Measurements from ENCODE around the gene SRGAP1. TPM values are rescaled to one million over a fixed set of nuclear protein-coding genes. Genes with fewer than 3 reads are reported as not detected.

The SRGAP1 gene
- total and polyA plus RNA-seq, 2 of the 8 experiments (the other 6 are each of a cell fraction or from before 2014, with no cell fraction given) = 3.2 to 7.3 TPM

DNA sequence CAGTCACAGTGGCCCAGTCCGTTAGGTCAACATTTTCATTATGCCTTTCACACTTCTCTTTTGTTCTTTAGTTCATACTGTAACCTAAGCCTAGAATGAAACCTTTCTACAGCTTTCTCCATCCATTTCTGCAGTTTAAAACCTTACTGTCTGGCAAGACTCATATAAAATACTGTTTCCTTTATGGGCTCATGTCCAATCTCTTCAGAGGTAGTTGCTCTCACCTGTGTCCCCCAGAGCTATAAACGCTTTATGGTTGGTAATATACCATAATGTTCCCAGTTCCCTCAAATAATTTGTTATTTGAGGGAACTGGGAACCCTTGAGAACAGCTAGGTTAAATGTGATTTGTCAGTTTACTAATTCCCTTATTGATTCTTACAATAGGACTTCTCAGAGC lies 83.0 kb downstream of the SRGAP1 start:
- no peak overlapping the region for H2BK20ac ChIP-seq (ENCODE audit: low read length)
- H3K18ac ChIP-seq (ENCODE audit: extremely low read depth, low read length) = no peak overlapping the region
- H3K9me3 ChIP-seq (ENCODE audit: insufficient read depth in 2 of 2, low read depth in 1 of 2, low read length in 1 of 2) = no peaks in the 10 kb centered on the region
- H2BK120ac ChIP-seq (replicated peaks; ENCODE audit: low read depth, low read length) = no peak overlapping the region
- no peak overlapping the region for H3K4me2 ChIP-seq (ENCODE audit: insufficient read depth in 1 of 2, low read depth in 2 of 2, low read length in 2 of 2)
- H2AFZ ChIP-seq (ENCODE audit: low read length) = no peak overlapping the region
- no peaks in the 10 kb centered on the region for H3K23me2 ChIP-seq (ENCODE audit: low read depth, low read length)
- no peak overlapping the region for H3K56ac ChIP-seq (replicated peaks; ENCODE audit: insufficient read length, low read depth, low read length)
- no peak overlapping the region for H2BK15ac ChIP-seq (ENCODE audit: low read length)
- no peak overlapping the region for H4K91ac ChIP-seq (replicated peaks; ENCODE audit: insufficient read length, low read length)
- no peak overlapping the region for H2BK12ac ChIP-seq (ENCODE audit: low read depth, low read length)
- H2BK5ac ChIP-seq (ENCODE audit: low read depth, low read length) = no peak overlapping the region
- no peaks in the 10 kb centered on the region for H3K27me3 ChIP-seq (replicated peaks in 1 of 4; ENCODE audit: control insufficient read depth in 3 of 4, extremely low read depth in 1 of 4, insufficient read depth in 3 of 4, low read length in 3 of 4)
- H3K4me1 ChIP-seq (replicated peaks in 1 of 4; ENCODE audit: control insufficient read depth in 3 of 4, insufficient read depth in 4 of 4, low read length in 3 of 4) = peaks cover 0 to 2% (median under 1%) of the 10 kb centered on the region in 4 experiments; a peak in 1 of 7 replicates
- H3K36me3 ChIP-seq (ENCODE audit: control insufficient read depth in 2 of 4, insufficient read depth in 4 of 4, low read length in 3 of 4) = no peaks in the 10 kb centered on the region
- H3K4me3 ChIP-seq (ENCODE audit: extremely low read depth in 1 of 4, insufficient read depth in 2 of 4, low read depth in 3 of 4, low read length in 4 of 4) = no peak overlapping the region
- ChIA-PET POLR2A (ENCODE audit: partially characterized antibody) (no interaction called here), CTCF (ENCODE audit: partially characterized antibody) (interaction anchor here (1.2 kb wide), 2 partner anchors 12 to 101 kb away, joined by 3 read pairs; no protein-coding TSS in a partner anchor)
- DNase-seq (ENCODE audit: low read depth in 1 of 2, low spot score in 2 of 2) (no peak), FAIRE-seq (no peak)
- no peak overlapping the region for H3K4ac ChIP-seq (replicated peaks; ENCODE audit: insufficient read length, low read depth, low read length)
- H3K9ac ChIP-seq (replicated peaks in 1 of 4; ENCODE audit: extremely low read depth in 1 of 4, low read depth in 3 of 4, low read length in 3 of 4) = no peak overlapping the region
- no peak overlapping the region for H4K8ac ChIP-seq (ENCODE audit: extremely low read depth, insufficient read depth, low read length)
- no peak overlapping the region for H2AK5ac ChIP-seq (ENCODE audit: low read depth, low read length)
- no peak overlapping the region for H4K5ac ChIP-seq (ENCODE audit: insufficient read length, low read depth, low read length)
- H3K14ac ChIP-seq (ENCODE audit: insufficient read length) = no peak overlapping the region
- H4K20me1 ChIP-seq (replicated peaks in 1 of 2; ENCODE audit: control insufficient read depth in 1 of 2, insufficient read depth in 2 of 2, low read length in 2 of 2) = no peaks in the 10 kb centered on the region
- no peaks in the 10 kb centered on the region for H3K79me1 ChIP-seq (ENCODE audit: low read depth, low read length)
- H3K23ac ChIP-seq (ENCODE audit: insufficient read length) = no peak overlapping the region
- WGBS, 2 experiments (ENCODE audit: extremely low coverage in 1 of 2, insufficient coverage in 1 of 2, insufficient read length in 1 of 2, insufficient replicate concordance in 2 of 2, low coverage in 1 of 2, low lambda C conversion rate in 2 of 2, missing lambda C conversion rate in 1 of 2) = 83% methylated on average over 2 of the region's 2 CpGs; no CpG with 5 or more reads in 1 of the 2 experiments
- no peaks in the 10 kb centered on the region for H3K79me2 ChIP-seq (ENCODE audit: control insufficient read depth in 1 of 2, insufficient read depth in 2 of 2, low read length in 2 of 2)
- H3K27ac ChIP-seq (ENCODE audit: low read depth, low read length) = no peak overlapping the region
- TF ChIP-seq TBP (IDR thresholded peaks at IDR 0.05; ENCODE audit: low read depth, low read length) = no peak
- no peak for TF ChIP-seq YY1 (IDR thresholded peaks at IDR 0.05; ENCODE audit: low read depth, low read length)
